Measurements from ENCODE around the gene NEUROG3. TPM values are rescaled to one million over a fixed set of nuclear protein-coding genes. Genes with fewer than 3 reads are reported as not detected.
A peak's percentile ranks its signal among the peaks of the same experiment; 100 is the strongest.

NEUROG3 gene
- total and polyA plus RNA-seq, 2 of the 8 experiments (the other 6 are each of a cell fraction or from before 2014, with no cell fraction given) = 0.45 TPM; not detected in 1

- TF ChIP-seq BRCA1 (IDR thresholded peaks at IDR 0.05; ENCODE audit: low read depth, low read length) (no peak), ASH2L (IDR thresholded peaks at IDR 0.05; ENCODE audit: low read length) (peak; percentile 30), KDM5A (IDR thresholded peaks at IDR 0.05; ENCODE audit: low read length) (no peak), CTBP2 (IDR thresholded peaks at IDR 0.05; ENCODE audit: borderline replicate concordance, insufficient read depth, insufficient read length, low read length) (peak; percentile 90), MAFK (IDR thresholded peaks at IDR 0.05; ENCODE audit: low read depth, low read length) (no peak), RFX5 (IDR thresholded peaks at IDR 0.05; ENCODE audit: borderline replicate concordance, low read depth, low read length) (no peak), YY1 (IDR thresholded peaks at IDR 0.05; ENCODE audit: low read depth, low read length) (no peak), RXRA (IDR thresholded peaks at IDR 0.05; ENCODE audit: insufficient read depth, low read depth, low read length) (no peak), EZH2 (IDR thresholded peaks at IDR 0.05; ENCODE audit: low read depth, low read length, severe bottlenecking) (peak; percentile 94), EGR1 (IDR thresholded peaks at IDR 0.05; ENCODE audit: borderline replicate concordance, low read depth, low read length) (no peak)
Observed at GRCh38 chr10:69572159-69573055, 815 bp downstream of the NEUROG3 start (continued).
